Mucosa of gallbladder (tissue), 1 donor: Measurements from ENCODE around the gene DKKL1. TPM values are rescaled to one million over a fixed set of nuclear protein-coding genes. Genes with fewer than 3 reads are reported as not detected.

Experiments
- DNase-seq: peaks from one replicate; pipeline ENCODE4 v3.0.0-alpha.2; 2020; ENCODE audit warnings: low spot score
- total RNA-seq: library from RNA; stranded (reverse); gene quantifications from one replicate; pipeline ENCODE4 v1.2.1, GENCODE V29; 2021
- donor health status: DM: no; HTN: no; CAD: no.

Gene DKKL1
- total RNA-seq, 1 donor from 2014 or later: not detected

DNA sequence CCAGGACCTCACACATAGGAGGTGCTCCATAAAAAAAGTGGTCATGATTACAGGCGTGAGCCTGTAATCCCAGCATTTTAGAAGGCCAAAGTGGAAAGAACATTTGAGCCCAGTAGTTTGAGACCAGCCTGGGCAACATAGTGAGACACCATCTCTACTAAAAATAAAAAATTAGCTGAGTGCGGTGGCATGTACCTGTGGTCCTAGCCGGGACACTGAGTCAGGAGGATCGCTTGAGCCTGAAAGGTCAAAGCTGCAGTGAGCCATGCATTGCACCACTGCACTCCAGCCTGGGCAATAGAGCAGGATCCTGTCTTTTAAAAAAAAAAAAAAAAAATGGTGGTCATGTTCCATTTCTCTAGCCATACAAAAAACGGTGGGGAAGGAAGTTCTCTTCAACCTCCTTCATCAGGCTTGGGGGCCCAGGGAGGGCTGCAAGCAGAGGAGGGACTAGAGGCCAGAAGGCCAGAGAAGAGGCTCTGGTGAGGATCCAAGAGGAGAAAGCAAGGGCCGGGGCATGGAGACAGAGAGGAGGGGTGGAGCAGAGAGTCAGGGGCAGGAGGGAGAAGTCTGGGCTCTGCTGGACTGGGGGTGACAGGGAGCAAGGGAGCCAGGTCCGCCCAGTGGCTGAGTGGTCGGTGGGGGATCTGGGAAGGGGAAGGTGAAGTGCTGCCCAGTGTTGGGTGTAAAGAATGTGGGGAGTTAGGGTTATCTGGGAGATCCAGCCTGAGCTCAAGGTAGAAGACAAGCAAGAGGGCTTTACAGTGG is 33.2 kb downstream of the DKKL1 start:
- no peak for DNase-seq

DNA sequence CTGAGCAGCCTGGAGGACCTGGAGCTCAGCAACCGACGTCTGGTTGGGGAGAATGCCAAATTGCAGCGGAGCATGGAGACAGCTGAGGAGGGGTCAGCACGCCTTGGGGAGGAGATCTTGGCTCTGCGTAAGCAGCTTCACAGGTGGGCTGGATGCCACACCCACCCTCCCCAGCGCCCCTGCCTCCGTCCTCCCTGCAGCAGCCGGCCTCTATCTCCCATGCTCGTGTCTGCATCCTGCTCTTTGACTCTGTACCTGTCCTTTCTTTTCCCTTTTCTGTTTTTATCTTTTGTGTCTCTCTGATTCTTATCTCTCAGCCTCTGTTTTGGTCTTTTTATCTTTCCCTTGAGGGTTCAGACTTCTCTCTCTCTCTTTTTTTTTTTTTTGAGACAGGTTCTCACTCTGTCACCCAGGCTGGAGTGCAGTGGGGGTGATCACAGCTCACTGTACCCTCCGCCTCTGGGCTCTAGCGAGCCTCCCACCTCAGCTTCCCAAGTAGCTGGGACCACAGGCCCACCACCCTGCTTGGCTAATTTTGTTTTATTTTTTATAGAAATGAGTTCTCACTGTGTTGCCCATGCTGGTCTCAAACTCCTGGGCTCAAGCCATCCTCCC is 34.4 kb downstream of the DKKL1 start:
- DNase-seq: no peak

DNA sequence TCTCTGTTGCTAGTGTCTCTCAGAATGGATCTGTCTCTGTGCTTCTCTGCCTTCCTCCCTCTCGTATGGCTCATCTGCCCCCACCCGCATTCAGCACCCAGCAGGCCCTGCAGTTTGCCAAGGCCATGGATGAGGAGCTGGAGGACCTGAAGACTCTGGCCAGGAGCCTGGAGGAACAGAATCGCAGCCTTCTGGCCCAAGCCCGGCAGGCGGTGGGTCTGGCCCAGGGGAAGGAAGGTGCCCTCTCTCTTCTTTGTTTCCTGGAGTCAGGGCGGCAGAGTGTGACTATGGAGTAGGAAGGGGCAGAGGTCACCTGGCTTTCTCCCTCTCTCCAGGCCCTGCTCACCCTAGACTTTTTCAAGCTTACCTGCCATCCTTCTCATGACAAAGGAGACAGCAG is 35.3 kb downstream of the DKKL1 start:
- no peak for DNase-seq

DNA sequence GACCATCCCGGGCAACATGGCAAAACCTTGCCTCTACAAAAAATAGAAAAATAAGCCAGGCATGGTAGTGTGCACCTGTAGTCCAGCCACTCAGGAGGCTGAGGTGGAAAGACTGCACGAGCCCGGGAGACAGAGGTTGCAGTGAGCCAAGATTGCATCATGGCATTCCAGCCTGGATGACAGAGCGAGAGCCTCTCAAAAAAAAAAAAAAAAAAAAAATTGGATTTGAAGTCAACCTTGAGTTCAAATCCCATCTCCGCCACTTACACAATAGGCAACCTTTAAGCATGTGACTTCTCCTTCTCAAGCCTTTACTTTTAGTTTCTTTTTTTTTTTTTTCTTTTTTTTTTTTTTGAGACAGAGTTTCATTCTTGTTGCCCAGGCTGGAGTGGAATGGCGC is 36.4 kb downstream of the DKKL1 start:
- no peak for DNase-seq

DNA sequence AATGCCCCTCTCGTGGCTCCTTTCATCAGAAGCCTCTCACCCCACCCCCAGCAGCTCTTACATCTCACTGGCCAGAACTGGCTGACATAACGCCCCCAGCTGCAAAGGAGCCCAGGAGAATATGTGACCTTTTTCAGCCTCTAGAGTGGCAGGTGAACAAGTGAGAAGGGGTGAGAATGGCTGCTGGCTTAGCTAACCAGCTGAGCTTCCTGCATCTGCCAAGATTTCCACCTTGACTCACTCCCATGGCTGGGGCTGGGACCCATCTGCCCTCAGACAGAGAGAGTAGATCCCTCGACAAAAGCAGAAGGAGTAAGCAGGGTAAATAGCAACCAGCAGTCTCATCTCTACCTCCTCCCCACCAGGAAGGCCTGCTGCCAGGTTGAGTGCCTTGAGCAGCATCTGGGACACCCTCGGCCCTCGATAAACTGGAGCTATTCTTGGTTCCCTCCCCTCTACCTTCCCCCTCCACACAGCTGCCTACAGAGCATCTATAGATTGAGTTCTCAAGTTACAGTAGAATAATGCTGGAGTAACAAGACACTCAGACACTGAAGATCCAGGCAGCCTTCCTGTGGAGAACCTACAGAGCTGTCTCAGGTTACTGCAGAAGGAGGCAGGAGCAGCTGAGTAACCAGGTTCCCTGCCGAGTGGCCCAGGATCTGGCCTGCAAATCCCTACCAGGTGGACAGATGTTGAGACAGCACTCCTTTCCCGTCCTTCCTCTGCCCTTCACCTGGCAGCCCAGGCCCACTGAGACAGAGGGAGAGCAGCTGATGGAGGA is 39.9 kb downstream of the DKKL1 start:
- no peak for DNase-seq

DNA sequence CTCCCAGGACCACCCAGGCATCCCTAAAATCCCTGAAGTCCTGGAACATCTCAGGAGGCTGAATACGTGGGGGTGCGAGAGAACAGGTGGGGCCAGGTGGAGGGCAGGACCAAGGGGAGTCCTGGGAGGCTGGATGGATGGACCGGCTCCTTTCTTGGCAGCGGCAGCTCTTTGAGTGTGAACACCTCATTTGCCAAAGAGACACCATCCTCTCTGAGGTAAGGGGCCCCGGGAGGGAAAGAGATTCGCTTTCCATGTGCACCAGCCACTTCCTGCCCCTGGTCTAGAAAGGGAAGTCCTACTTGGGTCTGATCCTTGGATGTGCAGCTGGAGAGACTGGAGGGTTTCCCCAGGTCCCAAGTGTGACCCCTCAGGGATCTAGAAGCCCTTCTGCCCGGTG is 43.4 kb downstream of the DKKL1 start:
- no peak for DNase-seq

DNA sequence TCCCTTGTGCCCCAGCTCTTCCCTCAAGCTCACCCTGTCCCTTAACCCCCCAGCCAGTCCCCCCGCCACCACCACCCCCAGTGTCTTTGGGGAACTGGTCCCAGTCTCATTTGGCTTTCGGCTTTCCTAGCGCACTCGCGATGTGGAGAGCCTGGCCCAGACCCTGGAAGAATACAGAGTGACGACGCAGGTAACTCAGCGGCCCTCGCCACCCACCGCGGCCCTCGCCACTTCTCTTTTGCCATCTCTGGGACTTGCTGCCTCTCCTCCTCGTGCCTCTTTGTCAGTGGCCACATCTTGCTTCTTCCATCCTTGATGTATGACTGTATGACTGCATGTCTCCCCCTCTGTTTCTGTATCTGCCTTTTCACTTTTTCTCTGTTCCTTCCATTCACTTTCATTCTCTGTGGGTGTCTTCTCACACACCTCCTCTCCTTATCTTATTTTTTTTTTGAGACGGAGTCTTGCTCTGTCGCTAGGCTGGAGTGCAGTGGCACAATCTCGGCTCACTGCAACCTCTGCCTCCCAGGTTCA is 43.9 kb downstream of the DKKL1 start:
- DNase-seq: no peak

DNA sequence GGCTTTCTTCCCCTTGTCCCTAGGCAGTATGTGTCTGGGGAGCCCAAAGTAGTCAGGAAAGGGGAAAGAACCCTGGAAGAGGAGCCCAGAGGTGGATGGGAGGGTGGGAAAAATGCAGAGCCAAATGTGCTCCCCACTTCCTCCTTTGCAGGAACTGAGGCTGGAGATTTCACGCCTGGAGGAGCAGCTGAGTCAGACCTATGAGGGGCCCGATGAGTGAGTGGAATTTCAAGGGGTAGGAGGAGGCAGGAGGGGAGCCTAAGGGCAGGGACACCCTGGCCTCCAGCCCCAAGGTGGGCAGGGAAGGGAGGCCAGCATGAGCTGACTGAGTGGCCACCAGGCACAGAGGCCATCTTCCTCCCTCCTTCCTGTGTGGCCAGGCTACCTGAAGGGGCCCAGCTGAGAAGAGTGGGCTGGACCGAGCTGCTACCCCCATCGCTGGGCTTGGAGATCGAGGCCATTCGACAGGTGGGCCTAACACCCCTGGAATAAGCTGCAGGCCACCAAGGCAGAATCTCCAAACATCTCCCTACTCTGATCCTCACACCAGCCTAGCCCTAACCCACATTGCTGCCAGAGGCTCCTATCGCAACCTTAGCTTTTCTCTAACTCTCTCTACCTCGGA is 45.3 kb downstream of the DKKL1 start:
- no peak for DNase-seq

DNA sequence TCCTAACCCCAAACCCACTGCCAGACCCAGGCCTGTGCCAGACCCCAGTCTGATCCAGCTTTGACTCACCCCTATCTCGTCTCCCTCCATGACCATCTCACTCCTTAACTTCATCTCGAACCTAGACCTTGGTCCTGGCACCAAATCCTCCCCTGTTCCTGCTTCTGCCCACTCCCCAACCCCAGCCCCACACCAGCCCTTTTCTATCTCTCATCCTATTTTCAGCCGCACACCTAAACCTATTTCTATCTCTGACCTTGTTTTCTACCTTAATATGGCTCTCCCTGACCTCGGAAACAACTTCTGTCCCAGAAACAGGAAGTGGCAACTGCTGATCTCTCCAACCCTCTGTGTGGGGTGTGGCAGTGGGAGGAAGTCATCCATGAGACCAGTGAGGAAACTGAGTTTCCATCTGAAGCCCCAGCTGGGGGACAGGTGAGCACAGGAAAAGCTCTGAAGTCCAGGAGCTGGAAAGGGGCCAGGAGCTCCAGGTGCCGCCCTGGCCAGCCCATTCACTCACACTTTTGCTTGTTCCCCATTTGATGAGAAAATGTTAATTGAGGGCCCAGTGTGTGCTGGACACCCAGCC is 45.9 kb downstream of the DKKL1 start:
- no peak for DNase-seq

DNA sequence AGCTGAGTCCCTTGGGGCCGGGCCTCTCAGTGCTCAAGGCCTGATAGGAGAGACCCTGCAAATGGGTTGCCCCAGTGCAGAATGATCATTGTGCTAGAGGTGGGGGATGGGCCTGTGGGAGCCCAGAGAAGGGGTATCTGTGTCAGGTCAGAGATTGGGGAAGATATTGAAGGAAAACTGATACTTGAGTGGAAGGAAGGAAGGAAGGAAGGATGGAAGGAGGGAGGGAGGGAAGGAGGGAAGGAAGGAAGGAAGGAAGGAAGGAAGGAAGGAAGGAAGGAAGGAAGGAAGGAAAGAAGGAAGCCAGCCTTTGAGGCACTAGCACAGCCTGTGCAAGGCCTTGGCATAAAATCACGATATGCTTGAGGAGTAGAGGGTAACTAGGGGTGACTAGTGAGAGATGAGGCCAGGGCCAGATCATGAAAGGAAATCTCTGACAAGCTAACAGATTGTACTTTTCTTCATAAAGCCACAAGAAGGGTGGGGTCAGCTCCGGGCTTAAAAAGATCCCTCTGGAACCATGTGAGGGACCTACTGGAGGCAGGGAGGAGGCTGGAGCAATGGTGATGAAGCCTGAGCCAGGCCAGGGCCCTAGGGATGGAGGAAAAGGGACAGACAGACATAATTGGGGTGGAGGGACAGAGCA is 48.1 kb downstream of the DKKL1 start:
- no peak for DNase-seq

DNA sequence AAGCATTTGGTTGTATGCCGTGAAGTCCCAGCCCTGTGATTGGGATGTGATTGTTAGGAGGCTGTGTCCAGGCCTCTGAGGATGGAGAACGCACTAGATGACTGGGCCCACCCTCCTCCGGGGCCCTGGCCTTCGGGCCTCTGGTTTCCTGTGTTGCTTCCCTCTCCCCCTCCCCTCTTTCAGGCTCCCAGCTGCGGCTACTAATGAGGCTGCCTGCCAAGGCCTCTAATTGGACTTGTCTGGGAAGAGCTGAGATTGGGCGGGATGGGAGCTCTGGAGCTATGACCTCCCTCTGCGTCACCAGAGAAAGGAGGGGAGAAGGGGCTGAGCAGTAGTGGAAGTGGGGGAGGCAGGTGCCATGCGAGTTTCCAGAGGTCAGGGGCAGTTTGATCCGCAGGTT is 49.7 kb downstream of the DKKL1 start:
- DNase-seq: no peak

DNA sequence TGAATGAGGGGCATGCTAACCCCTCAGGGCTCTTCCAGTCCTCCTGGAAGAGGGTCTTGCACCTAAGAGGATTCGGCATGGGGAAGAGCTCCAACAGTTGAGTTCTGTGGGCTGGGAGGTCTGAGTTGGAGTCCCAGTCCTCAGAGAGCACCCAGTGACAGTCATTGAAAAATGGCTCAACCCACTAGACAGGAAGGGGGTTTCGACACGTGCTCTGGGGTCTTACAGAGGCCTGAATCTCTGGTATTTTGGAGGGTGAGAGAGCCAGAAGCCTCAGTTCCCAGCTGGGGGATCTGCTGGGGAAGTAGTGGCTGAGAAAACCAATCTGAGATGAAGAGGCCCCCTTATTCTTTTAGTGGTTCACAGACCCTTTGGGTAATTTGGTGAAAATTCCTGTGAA is 50.6 kb downstream of the DKKL1 start:
- DNase-seq: no peak

DNA sequence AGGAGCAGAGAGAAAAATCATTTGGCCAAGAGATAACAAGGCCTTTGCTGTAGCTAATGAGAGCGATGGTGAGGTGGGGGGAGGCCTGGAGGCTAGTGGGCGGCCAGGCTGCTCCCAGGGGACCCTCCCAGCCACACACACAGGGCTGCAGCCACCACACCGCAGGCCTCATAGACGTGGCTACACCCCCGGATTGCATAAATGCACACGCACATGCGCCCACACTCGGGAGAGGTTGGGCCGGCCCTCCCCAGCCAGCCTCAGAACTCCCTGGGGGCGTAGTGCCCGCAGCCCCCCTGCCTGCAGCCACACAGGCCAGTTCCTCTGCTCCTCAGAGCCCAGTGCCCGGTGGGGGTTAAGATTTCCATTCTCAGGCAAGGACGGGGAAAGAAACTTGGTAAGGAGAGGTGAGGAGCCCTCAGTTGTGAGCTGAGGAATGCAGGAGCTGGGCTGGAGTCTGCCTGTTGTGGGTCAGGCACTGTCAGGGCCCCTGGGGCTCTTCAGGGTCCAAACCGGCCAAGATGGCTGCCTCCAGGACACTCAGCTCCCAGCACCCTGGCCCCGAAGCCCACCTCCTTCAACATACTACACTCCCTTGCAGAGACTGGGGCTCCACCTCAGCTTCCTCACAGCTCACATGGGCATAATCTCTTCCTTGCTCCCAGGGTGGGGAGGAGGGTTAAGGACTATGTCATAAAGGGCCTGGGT is 51.6 kb downstream of the DKKL1 start:
- no peak for DNase-seq

DNA sequence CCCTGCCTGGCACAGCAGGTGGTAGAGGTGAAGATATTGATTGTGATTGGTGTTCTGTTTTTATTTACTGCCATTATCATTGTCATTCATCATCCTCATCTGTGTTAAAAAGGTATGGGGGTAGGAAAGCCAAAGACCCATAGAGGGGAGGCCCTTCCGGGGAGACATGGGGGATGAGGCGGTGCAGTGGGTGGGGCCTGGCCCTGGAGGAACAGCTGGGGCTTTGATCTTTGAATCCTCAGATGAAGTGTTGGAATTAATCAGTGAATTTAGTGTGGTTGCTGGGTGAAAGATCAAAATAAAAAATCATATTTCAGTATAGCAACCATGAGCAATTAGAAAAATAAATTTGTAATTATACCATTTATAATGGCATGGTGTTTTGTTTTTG is 52.1 kb downstream of the DKKL1 start:
- no peak for DNase-seq

DNA sequence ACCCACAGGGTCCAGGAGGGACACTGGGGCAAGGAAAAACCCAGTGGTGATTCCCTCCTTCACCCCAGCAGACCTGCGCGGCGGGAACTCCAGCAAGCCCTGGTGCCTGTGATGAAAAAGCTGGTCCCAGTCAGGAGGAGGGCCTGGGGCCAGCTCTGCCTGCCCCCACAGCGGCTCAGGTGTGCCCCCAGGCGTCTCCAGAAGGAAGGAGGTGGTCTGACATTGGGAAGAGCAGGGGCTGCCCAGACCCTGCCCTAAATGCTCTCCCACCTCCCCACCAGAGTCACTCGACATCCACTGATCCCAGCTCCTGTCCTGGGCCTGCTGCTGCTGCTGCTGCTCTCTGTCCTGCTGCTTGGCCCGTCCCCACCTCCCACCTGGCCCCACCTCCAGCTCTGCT is 53.4 kb downstream of the DKKL1 start:
- no peak for DNase-seq

DNA sequence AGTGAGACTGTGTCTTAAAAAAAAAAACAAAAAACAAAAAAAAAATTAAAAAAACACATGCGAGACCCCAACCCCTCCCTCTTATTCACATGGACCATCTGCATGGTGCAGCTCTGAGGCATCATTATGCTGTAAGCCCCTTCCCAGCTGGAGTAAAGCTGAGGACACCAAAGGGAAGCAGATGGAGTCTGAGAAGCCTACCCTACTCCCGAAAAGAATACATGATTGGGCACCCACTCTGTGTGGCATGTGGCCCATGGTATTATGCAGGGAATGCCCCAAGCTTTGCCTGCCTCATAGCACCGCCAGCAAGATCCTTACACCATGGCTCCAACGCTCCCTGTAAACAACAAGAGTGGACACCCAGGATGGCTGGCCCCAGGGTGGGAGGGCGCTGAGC is 54.8 kb downstream of the DKKL1 start:
- no peak for DNase-seq

DNA sequence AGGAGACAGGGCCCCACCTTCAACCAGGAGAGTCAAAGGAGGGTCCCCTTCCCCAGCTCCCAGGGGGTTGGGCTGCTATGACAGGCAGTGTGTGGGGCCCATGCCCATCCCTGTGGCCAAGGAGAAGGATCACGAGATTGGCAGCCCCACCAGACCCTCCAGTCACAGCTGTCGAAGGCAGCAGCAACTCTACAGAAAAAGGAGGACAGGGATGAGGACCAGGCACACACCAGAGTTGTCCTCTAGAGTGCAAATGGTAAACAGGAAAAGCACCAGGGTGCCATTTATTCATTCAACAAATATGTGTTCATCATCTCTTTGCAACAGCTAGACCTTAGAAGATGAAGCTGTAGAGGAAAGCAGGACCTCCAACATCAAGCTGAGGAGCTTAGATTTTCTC is 55.5 kb downstream of the DKKL1 start:
- DNase-seq: no peak

DNA sequence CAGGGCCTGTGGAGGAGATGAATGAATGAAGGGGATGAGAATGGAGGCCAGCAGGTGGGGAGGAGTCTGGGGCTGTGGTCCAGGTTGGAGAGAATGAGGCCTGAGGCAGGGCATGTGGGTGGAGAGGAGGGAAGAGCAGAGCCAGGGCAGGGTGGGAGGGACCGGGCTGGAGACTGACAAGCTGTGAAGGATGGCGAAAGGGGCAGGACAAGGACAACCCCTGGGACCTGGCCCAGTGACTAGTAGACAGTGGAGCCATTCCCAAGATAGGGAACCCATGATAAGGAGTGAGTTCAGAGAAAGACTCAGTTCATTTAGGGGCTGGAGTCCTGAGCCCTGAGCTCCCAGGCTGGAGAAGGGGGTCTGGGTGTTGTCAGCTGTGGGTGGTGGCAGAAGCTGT is 56.5 kb downstream of the DKKL1 start:
- DNase-seq: no peak

DNA sequence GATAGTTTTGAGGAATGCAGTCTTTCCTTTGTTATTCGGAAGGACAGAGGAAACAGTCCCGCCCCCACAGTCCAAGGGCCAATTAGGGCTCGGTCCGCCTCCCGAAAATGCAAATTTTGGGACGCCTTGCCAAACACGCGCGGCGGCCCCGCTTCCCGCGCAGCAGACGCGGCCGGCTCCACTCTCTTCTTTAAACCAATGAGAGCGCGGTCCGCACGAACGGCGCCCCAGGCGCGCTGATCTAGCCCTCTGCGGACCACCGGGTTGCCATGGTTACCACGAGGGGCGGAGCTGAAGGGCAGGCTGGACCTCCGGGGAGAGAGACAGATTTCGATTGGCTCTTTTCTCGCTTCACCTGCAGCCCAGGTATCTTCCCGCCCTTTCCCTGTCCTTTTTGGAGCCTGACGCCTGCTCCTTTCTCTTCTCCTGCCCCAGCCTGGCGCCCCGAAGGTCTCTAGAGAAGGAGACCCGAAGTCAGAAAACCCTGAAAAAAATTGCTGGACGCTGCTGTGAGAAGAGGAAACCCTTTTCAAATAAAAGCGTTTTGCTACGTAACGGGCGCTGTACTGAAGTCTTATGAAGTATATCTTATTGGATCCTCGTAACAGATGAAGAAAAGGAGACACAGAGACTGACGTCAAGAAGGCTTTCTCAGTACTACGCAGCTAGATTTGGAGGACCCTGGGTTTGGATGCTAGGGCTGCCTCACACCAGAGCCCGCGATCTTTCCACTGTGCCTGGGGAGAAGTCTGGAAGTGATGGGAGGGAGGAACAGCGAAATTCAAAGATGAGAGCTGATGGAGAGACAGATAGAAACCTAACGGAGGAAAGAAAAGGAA is 57.6 kb downstream of the DKKL1 start:
- peak; percentile 47 for DNase-seq

DNA sequence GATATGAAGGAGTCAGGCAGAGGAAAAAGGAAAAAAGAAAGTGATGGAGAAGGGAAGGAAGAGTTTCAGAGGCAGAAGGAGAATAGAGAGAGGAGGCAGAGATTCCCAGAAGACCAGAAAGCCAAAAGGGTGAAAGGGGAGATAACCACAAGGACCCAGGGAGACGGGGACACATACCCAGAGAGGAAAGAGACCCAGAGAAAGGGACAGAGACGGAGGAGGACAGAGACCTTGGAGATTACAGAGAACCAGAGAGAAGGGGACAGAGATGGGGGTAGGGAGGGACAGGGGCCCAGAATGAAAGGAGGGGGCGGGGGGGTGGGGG is 58.2 kb downstream of the DKKL1 start:
- no peak for DNase-seq
